NOMO-1 treated with DMSO at 0.1 percent for 48 hours (cell line): ENCODE data around the gene USP35.

Source experiments
- DNase-seq: peaks from one replicate; lab custom pipeline; 2025; ENCODE audit not compliant: unreplicated experiment; lab: John Stamatoyannopoulos, UW

The USP35 gene

GRCh38 chr11:78195917-78196560 lies 7.3 kb downstream of the USP35 start:
- no peak for DNase-seq

DNA sequence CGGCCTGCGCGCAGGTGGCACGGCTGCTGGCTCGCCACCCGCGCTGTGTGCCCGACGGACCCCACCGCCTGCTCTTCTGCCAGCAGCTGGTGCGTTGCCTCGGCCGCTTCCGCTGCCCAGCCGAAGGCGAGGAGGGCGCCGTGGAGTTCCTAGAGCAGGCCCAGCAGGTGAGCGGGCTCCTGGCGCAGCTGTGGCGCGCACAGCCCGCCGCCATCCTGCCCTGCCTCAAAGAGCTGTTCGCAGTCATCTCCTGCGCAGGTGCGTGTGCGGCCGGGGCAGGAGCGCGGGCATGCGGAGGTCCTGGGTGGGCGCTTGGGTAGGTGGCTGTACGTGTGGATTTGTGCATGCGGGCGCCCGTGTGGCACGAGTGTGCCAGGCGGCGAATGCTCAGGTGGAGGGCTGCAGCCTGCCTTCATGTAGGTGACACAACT lies 8.0 kb downstream of the USP35 start:
- DNase-seq = no peak

- DNase-seq = no peak
These were observed 9.1 kb downstream of the USP35 start for GRCh38 chr11:78197816-78198215.

DNA sequence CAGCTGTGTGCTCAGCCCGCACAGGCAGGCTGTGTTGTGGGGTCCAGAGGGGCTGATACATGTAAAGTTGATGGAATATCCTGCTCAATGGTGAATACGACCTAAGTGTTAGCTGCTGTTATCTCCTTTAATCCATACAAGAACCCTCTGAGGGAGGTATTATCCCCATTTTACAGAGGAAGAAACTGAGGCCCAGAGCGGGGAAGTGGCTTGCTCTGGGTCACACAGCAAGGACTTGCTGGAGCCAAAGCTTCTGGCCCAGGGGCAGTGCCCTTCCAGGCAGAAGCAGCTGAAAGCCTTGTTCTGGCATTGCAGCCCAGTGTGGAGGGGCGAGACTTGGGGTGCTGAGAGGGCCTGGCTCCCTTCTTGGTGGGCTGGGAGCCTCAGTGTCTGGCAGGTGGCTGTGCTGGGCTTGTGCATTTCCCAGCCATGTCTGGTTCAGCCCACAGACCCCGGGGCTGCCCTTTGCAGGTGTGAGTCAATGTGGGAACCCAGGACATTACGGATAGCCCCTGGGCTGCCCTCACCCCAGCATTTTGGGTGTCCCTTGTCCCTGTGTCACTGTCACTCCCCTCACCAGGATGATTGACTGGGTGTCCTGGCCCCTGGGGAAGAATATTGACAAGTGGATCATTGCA lies 10.4 kb downstream of the USP35 start:
- DNase-seq = no peak

GRCh38 chr11:78199653-78200015 lies 10.9 kb downstream of the USP35 start:
- no peak for DNase-seq

- DNase-seq = no peak
These were observed 11.3 kb downstream of the USP35 start for GRCh38 chr11:78200061-78200460.

DNA sequence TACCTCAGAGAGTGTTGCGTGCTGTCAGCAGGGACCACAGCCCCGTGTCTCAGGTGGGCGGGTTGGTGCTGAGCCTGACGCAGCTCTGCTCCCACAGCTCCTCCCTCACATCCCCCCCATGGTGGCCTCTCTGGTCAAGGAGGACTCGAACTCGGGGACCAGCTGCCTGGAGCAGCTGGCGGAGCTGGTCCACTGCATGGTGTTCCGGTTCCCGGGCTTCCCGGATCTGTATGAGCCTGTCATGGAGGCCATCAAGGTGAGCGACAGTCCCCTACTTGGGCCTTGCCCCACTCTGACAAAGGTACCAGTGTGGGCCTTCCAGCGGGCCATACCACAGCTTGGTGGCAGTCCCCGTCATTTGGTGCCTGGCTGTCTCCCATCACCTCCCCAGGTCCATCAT lies 11.8 kb downstream of the USP35 start:
- DNase-seq = no peak

- no peak for DNase-seq
These were observed 12.5 kb downstream of the USP35 start for GRCh38 chr11:78201096-78201818.

GRCh38 chr11:78202733-78203167 lies 14.0 kb downstream of the USP35 start:
- DNase-seq = no peak

GRCh38 chr11:78203184-78203583 lies 14.5 kb downstream of the USP35 start:
- no peak for DNase-seq

DNA sequence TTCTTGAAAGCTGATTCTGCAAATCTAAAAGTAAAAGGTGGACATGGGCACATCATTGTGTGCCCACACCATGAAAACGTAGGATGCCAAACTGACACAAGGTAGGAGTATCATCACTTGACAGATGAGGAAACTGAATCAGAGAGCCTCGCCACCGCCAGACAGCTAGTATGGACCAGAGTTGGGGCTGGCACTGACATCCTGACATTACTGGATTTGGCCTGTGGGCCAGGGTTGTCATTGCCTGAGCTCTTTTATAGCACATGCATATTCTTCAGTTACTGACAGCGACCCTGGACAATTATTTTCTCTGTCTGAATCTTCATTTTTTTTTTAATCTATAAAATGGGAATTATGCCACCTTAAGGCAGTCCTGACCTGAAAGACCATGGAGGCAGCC lies 16.5 kb downstream of the USP35 start:
- DNase-seq = no peak

- DNase-seq = no peak
These were observed 17.0 kb downstream of the USP35 start for GRCh38 chr11:78205691-78206090.

DNA sequence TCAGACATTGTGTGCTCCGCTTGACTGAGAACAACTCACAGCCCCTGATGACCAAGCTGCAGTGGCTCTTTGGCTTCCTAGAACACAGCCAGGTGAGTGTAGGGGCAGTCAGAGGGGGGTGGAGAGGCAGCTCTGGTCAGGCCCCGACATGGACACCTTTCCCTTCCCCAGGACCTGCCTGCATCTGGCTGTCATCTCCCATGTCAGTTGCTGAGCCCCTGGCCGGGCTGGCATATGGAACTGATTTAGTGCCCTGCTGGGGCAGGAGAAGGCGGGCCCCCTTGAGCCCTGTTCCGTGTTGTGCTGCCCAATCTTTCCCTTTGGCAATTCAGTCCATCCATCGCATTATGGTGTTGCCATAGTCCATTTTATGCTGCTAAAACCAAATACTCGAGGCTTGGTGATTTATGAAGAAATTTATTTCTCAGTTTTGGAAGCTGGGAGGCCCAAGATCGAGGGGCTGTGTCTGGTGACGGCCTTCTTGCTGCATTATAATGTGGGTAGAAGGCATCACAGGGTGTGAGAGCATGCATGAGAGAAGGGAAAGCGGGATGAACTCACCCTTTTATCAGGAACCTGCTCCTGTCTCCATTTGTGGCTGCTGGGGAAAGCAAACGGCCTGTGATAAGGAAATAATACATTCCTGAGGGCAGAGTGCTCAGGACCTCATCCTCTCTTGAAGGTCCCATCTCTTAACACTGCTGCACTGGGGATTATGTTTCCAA lies 19.0 kb downstream of the USP35 start:
- no peak for DNase-seq

- DNase-seq = no peak
These were observed 19.8 kb downstream of the USP35 start for GRCh38 chr11:78208257-78209165.

GRCh38 chr11:78209478-78209877 lies 20.8 kb downstream of the USP35 start:
- no peak for DNase-seq

GRCh38 chr11:78210000-78210608 lies 21.4 kb downstream of the USP35 start:
- DNase-seq = no peak

DNA sequence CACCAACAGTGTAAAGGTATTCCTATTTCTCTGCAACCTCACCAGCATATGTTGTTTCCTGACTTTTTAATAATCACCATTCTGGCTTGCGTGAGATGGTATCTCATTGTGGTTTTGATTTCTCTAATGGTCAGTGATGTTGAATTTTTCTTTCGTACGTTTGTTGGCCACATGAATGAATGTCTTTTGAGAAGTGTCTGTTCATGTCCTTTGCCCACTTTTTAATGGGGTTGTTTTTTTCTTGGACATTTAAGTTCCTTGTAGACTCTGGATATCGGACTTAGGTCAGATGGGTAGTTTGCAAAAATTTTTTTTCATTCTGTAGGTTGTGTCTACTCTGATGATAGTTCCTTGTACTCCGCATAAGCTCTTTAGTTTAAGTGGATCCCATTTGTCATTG lies 22.8 kb downstream of the USP35 start:
- DNase-seq = no peak

- no peak for DNase-seq
These were observed 24.1 kb downstream of the USP35 start for GRCh38 chr11:78212586-78213371.

- DNase-seq = no peak
These were observed 25.0 kb downstream of the USP35 start for GRCh38 chr11:78213526-78214330.
